Hepatocyte (in vitro differentiated cells): ENCODE results near the gene C20orf144. TPM values are rescaled to one million over a fixed set of nuclear protein-coding genes. Genes with fewer than 3 reads are reported as not detected.
"Not testable (repeated sequence)": the region's sequence is repeated elsewhere in the genome, so short reads cannot be mapped to it uniquely, and the experiment has no call there.

Source experiments
- DNase-seq: peaks from one replicate; pipeline ENCODE4 v3.0.0-alpha.2; 2016; ENCODE audit warnings: low spot score
- H2AFZ ChIP-seq: fragments of 200-600 bp; sonication (generic); 2 replicates; pipeline ENCODE4 v1.6.0; 2016; ENCODE audit warnings: antibody characterized with exemption, mild to moderate bottlenecking
- H3K27ac ChIP-seq: fragments of 200-600 bp; sonication (generic); 2 replicates; pipeline ENCODE4 v1.5.1; 2016; ENCODE audit warnings: mild to moderate bottlenecking
- H3K27me3 ChIP-seq: fragments of 200-600 bp; sonication (generic); 2 replicates; pipeline ENCODE4 v1.6.1; 2016
- H3K36me3 ChIP-seq: fragments of 200-600 bp; sonication (generic); replicated peaks from 2 replicates; pipeline ENCODE4 v1.5.1; 2016; ENCODE audit warnings: low read depth; ENCODE audit not compliant: insufficient read depth
- H3K4me1 ChIP-seq: fragments of 200-600 bp; sonication (generic); 2 replicates; pipeline ENCODE4 v1.5.1; 2016; ENCODE audit warnings: mild to moderate bottlenecking, moderate library complexity; ENCODE audit not compliant: insufficient read depth
- H3K4me2 ChIP-seq: fragments of 200-600 bp; sonication (generic); 2 replicates; pipeline ENCODE4 v1.6.0; 2016
- H3K4me3 ChIP-seq: fragments of 200-600 bp; sonication (generic); 2 replicates; pipeline ENCODE4 v1.5.1; 2016; ENCODE audit warnings: mild to moderate bottlenecking
- H3K79me2 ChIP-seq: fragments of 200-600 bp; sonication (generic); 2 replicates; pipeline ENCODE4 v1.6.0; 2017; ENCODE audit warnings: mild to moderate bottlenecking
- H3K9me2 ChIP-seq: fragments of 200-600 bp; sonication (generic); replicated peaks from 2 replicates; pipeline ENCODE4 v1.6.0; 2017; ENCODE audit warnings: mild to moderate bottlenecking; ENCODE audit not compliant: insufficient read depth
- H3K9me3 ChIP-seq: fragments of 200-600 bp; sonication (generic); 2 replicates; pipeline ENCODE4 v1.5.1; 2016; ENCODE audit warnings: low read depth, mild to moderate bottlenecking
- H4K20me1 ChIP-seq: fragments of 200-600 bp; sonication (generic); 2 replicates; pipeline ENCODE4 v1.6.0; 2016; ENCODE audit warnings: mild to moderate bottlenecking; ENCODE audit not compliant: insufficient read depth, poor library complexity, severe bottlenecking
- CTCF ChIP-seq: fragments of 200-600 bp; sonication (generic); IDR thresholded peaks from 2 replicates; pipeline ENCODE4 v1.5.1; 2016; ENCODE audit warnings: antibody characterized with exemption, mild to moderate bottlenecking; ENCODE audit not compliant: poor library complexity
- EZH2 ChIP-seq: fragments of 200-600 bp; sonication (generic); IDR thresholded peaks from 2 replicates; pipeline ENCODE4 v1.6.1; 2016; ENCODE audit warnings: antibody characterized with exemption, mild to moderate bottlenecking, borderline replicate concordance
- EZH2phosphoT487 ChIP-seq: fragments of 200-600 bp; sonication (generic); IDR thresholded peaks from one replicate; pipeline ENCODE4 v1.6.1; 2018; ENCODE audit warnings: antibody characterized with exemption, mild to moderate bottlenecking, low read depth, moderate library complexity; ENCODE audit not compliant: unreplicated experiment, severe bottlenecking
- WGBS: methylation state at CpG from one replicate; pipeline ENCODE4 v1.1.6; 2016; ENCODE audit warnings: low lambda C conversion rate; ENCODE audit errors: missing lambda C conversion rate; 5-methylcytosine and 5-hydroxymethylcytosine counted together
- polyA plus RNA-seq: library from polyadenylated mRNA; unstranded; fragments of >200 nt; fragmentation: Nextera tagmentation; extraction: Ambion mirVana; gene quantifications from 2 replicates; pipeline ENCODE4 v1.2.1, GENCODE V29; 2016
- total RNA-seq: library from RNA; depleted of rRNA; stranded (reverse); fragments of >200 nt; gene quantifications from 2 replicates; pipeline ENCODE4 v1.2.3, GENCODE V29; 2014

The C20orf144 gene
- total and polyA plus RNA-seq, 2 experiments from 2014 or later: 0.30 to 0.46 TPM

DNA sequence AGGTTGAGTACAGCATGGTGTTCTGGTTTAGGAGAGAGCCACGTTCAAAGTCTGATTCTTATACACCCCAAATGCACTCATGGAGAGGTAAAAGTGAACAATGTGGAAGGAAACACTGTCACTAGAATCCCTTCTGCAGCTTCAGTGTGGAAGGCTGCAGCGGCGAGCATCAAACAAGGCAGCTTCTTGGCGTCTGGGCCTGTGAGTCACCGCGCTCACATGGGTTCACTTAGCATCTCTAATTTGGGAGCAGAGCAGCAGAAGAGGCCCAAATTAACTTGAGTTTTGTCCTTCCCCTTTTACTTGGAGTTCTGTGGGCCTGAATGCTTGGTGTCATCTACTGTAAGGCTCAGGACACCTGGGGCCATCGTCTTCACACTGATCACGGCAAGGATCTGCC lies 35.0 kb downstream of the C20orf144 start:
- no peak overlapping the region for H2AFZ ChIP-seq
- no peak for DNase-seq
- no peak overlapping the region for H3K4me3 ChIP-seq
- H3K36me3 ChIP-seq: no peaks in the 10 kb centered on the region
- H3K4me1 ChIP-seq: no peaks in the 10 kb centered on the region
- no peaks in the 10 kb centered on the region for H3K9me2 ChIP-seq
- no peaks in the 10 kb centered on the region for H4K20me1 ChIP-seq
- H3K79me2 ChIP-seq: no peaks in the 10 kb centered on the region
- no peak overlapping the region for H3K4me2 ChIP-seq
- H3K27me3 ChIP-seq: no peaks in the 10 kb centered on the region
- no peak for TF ChIP-seq EZH2
- TF ChIP-seq CTCF: no peak
- no peak for TF ChIP-seq EZH2phosphoT487
- WGBS: 86% methylated on average over 8 of the region's 8 CpGs
- H3K27ac ChIP-seq: no peak overlapping the region
- no peaks in the 10 kb centered on the region for H3K9me3 ChIP-seq

DNA sequence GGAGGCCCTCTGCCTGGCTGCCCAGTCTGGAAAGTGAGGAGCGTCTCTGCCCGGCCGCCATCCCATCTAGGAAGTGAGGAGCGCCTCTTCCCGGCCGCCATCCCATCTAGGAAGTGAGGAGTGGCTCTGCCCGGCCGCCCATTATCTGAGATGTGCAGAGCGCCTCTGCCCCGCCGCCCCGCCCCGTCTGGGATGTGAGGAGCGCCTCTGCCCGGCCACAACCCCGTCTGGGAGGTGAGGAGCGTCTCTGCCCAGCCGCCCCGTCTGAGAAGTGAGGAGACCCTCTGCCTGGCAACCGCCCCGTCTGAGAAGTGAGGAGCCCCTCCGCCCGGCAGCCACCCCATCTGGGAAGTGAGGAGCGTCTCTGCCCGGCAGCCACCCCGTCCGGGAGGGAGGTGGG lies 36.8 kb downstream of the C20orf144 start:
- not testable (repeated sequence) for H3K4me3 ChIP-seq, H3K27me3 ChIP-seq, H2AFZ ChIP-seq, H3K79me2 ChIP-seq, H3K9me3 ChIP-seq, H3K4me1 ChIP-seq, H3K36me3 ChIP-seq, H3K9me2 ChIP-seq, H3K4me2 ChIP-seq, H3K27ac ChIP-seq, DNase-seq, H4K20me1 ChIP-seq
- WGBS: 98% methylated on average over 12 of the region's 27 CpGs

DNA sequence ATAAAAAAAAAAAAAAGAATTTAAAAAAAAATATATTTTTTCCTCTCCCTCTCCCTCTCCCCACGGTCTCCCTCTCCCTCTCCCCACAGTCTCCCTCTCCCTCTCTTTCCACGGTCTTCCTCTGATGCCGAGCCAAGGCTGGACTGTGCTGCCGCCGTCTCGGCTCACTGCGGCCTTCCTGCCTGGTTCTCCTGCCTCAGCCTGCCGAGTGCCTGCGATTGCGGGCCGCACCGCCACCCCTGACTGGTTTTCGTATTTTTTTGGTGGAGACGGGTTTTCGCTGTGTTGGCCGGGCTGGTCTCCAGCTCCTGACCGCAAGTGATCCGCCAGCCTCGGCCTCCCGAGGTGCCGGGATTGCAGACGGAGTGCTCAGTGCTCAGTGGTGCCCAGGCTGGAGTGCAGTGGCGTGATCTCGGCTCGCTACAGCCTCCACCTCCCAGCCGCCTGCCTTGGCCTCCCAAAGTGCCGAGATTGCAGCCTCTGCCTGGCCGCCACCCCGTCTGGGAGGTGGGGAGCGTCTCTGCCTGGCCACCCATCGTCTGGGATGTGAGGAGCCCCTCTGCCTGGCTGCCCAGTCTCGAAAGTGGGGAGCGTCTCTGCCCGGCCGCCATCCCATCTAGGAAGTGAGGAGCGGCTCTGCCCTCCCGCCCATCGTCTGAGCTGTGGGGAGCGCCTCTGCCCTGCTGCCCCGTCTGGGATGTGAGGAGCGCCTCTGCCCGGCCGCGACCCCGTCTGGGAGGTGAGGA lies 38.7 kb downstream of the C20orf144 start:
- H3K27ac ChIP-seq, H3K4me2 ChIP-seq: not testable (repeated sequence)
- WGBS: 97% methylated on average over 35 of the region's 45 CpGs

DNA sequence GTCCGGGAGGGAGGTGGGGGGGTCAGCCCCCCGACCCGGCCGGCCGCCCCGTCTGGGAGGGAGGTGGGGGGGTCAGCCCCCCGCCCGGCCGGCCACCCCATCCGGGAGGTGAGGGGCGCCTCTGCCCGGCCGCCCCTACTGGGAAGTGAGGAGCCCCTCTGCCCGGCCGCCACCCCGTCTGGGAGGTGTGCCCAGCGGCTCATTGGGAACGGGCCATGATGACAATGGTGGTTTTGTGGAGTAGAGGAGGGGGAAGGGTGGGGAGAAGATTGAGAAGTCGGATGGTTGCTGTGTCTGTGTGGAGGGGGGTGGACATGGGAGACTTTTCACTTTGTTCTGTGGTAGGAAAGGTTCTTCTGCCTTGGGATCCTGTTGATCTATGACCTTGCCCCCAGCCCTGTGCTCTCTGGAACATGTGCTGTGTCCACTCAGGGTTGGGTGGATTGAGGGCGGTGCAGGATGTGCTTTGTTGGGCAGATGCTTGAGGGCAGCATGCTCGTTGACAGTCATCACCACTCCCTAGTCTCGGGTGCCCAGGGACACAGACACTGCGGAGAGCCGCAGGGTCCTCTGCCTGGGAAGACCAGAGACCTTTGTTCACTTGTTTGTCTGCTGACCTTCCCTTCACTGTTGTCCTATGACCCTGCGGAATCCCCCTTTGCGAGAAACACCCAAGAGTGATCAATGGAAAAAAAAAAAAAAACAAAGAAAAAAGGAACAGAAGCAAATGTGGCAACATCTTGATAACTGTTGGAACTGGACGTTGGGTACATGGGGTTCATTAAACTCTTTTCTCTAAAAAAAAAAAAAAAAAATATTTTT lies 39.7 kb downstream of the C20orf144 start:
- no peak for DNase-seq
- Histone ChIP-seq H3K27me3 (no peaks in the 10 kb centered on the region), H3K27ac (no peak overlapping the region), H3K4me1 (no peaks in the 10 kb centered on the region), H3K36me3 (no peaks in the 10 kb centered on the region), H4K20me1 (no peaks in the 10 kb centered on the region), H3K4me3 (no peak overlapping the region), H3K9me3 (no peaks in the 10 kb centered on the region), H2AFZ (no peak overlapping the region), H3K9me2 (no peaks in the 10 kb centered on the region), H3K79me2 (no peaks in the 10 kb centered on the region), H3K4me2 (no peak overlapping the region)
- TF ChIP-seq CTCF: no peak
- no peak for TF ChIP-seq EZH2phosphoT487
- no peak for TF ChIP-seq EZH2
- WGBS: 88% methylated on average over 9 of the region's 27 CpGs

More for the DNA sequence above, 38.7 kb downstream of the C20orf144 start:
- H2AFZ ChIP-seq, H3K79me2 ChIP-seq, H4K20me1 ChIP-seq, H3K36me3 ChIP-seq, H3K9me2 ChIP-seq, DNase-seq, H3K4me3 ChIP-seq, H3K9me3 ChIP-seq, H3K4me1 ChIP-seq, H3K27me3 ChIP-seq: not testable (repeated sequence)
